ENCODE results near the gene HEPACAM.

DNA sequence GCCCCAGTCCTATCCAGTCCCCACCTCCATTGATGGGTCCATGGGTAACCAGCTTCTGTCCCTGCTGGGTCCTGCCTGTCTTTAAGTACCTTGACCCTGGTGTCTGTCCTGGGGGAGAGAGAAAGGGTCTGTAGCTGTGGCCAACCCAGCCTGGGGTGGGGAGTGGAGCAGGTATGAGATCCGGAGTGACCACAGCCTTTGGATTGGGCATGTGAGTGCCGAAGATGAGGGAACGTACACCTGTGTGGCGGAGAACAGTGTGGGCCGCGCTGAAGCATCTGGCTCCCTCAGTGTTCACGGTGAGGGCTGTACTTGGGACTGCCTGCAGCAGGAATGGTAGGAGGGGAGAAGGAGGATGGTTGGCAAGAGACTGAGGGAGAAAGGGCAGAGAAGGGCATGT is 65.4 kb downstream of the HEPACAM start:
- no peak for TF ChIP-seq SP1 (IDR thresholded peaks at IDR 0.05)
- TF ChIP-seq CTBP1 (IDR thresholded peaks at IDR 0.05; ENCODE audit: borderline replicate concordance) = no peak
- TF ChIP-seq, protein P1, sequence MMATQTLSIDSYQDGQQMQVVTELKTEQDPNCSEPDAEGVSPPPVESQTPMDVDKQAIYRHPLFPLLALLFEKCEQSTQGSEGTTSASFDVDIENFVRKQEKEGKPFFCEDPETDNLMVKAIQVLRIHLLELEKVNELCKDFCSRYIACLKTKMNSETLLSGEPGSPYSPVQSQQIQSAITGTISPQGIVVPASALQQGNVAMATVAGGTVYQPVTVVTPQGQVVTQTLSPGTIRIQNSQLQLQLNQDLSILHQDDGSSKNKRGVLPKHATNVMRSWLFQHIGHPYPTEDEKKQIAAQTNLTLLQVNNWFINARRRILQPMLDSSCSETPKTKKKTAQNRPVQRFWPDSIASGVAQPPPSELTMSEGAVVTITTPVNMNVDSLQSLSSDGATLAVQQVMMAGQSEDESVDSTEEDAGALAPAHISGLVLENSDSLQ (IDR thresholded peaks at IDR 0.05) = no peak

Data from HEK293T (cell line).